GM06990 (cell line): ENCODE results near the gene DSG3.

ENCODE experiments used
- DNase-seq: peaks from one replicate; pipeline ENCODE4 v3.0.0-alpha.2; 2011; ENCODE audit not compliant: insufficient read length; ENCODE audit errors: extremely low read depth
- H3K27me3 ChIP-seq: replicated peaks from 2 replicates; pipeline ENCODE4 v1.6.0; 2011; ENCODE audit warnings: low read length; ENCODE audit not compliant: control insufficient read depth, insufficient read depth
- H3K36me3 ChIP-seq: 2 replicates; pipeline ENCODE4 v1.5.1; 2011; ENCODE audit warnings: low read length; ENCODE audit not compliant: control insufficient read depth, insufficient read depth
- H3K4me3 ChIP-seq: replicated peaks from 2 replicates; pipeline ENCODE4 v1.5.1; 2011; ENCODE audit warnings: low read depth, mild to moderate bottlenecking, control low read depth, low read length
- CTCF ChIP-seq: IDR thresholded peaks from 2 replicates; pipeline ENCODE4 v1.5.1; 2011; ENCODE audit warnings: low read length, control low read depth, mild to moderate bottlenecking, inconsistent platforms; ENCODE audit not compliant: insufficient read depth, poor library complexity, severe bottlenecking

Gene DSG3

GRCh38 chr18:31447530-31448191 is at the start of gene DSG3:
Gene DSG3 (plus strand): TSS chr18:31447741. CDS start chr18:31447878, 137 bp downstream.
- DNase-seq, result no peak
- Histone ChIP-seq H3K36me3 (no peaks in the 10 kb centered on the region), H3K27me3 (no peaks in the 10 kb centered on the region), H3K4me3 (no peak within 1 kb of the TSS)
- TF ChIP-seq CTCF, result no peak

GRCh38 chr18:31398191-31398590 is 49.4 kb upstream of the DSG3 start:
- no peak for DNase-seq
- H3K27me3 ChIP-seq, result no peaks in the 10 kb centered on the region
- no peak for TF ChIP-seq CTCF
- no peak overlapping the region for H3K4me3 ChIP-seq
- H3K36me3 ChIP-seq, result no peaks in the 10 kb centered on the region

GRCh38 chr18:31399306-31400032 is 48.1 kb upstream of the DSG3 start:
- H3K36me3 ChIP-seq, result no peaks in the 10 kb centered on the region
- TF ChIP-seq CTCF, result no peak
- DNase-seq, result no peak
- H3K27me3 ChIP-seq, result no peaks in the 10 kb centered on the region
- H3K4me3 ChIP-seq, result no peak overlapping the region

- Histone ChIP-seq H3K27me3 (no peaks in the 10 kb centered on the region), H3K36me3 (no peaks in the 10 kb centered on the region), H3K4me3 (no peak overlapping the region)
- DNase-seq, result no peak
- TF ChIP-seq CTCF, result no peak
These were observed 46.1 kb upstream of the DSG3 start for GRCh38 chr18:31401156-31402025.

- DNase-seq, result no peak
- H3K4me3 ChIP-seq, result no peak overlapping the region
These were observed 45.5 kb upstream of the DSG3 start for GRCh38 chr18:31402026-31402373.

More at GRCh38 chr18:31402026-31402373, 45.5 kb upstream of the DSG3 start:
- Histone ChIP-seq H3K36me3 (no peaks in the 10 kb centered on the region), H3K27me3 (no peaks in the 10 kb centered on the region)
- no peak for TF ChIP-seq CTCF
